Measurements from ENCODE around the gene BPIFB3.

DNA sequence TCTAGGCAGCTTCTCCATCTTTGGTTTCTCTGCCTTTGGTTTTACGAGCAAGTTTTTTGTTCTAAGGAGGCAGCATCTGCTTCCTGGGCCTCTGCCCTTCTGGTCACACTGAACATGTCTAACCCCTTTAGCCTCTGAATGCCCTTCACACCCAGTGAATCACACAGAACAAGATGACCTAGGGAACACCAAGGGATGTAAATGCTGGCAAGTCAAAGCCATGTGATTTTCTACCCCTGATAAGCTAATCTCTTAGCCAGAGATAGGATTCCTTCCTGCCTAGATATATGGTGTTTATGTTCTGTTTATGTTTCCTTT lies 29.5 kb upstream of the BPIFB3 start:
- no peak for TF ChIP-seq CTCF (IDR thresholded peaks at IDR 0.05; ENCODE audit: low read depth, low read length, poor library complexity, severe bottlenecking)
- TF ChIP-seq EZH2phosphoT487 (IDR thresholded peaks at IDR 0.05; ENCODE audit: borderline replicate concordance, low read length) = no peak
